ENCODE results near the gene PEAK3.

DNA sequence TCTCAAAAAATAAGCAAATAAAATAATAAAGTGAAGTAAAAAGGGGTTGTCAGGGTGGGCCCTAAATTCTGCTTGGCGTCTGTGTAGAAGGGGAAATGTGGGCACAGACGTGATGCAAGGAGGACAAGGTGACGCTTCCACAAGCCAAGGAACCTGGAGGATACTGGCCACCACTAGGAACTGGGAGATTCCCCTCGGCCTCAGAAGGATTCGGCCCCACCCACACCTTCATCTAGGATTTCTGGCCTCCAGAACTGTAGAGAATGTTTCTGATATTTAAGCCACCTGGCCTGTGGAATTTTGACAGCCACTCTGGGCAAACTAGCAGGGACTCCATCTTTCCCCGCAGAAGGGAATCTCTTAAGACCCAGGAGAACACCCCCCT, 47.0 kb downstream of the PEAK3 start:
- TF ChIP-seq, protein P1, sequence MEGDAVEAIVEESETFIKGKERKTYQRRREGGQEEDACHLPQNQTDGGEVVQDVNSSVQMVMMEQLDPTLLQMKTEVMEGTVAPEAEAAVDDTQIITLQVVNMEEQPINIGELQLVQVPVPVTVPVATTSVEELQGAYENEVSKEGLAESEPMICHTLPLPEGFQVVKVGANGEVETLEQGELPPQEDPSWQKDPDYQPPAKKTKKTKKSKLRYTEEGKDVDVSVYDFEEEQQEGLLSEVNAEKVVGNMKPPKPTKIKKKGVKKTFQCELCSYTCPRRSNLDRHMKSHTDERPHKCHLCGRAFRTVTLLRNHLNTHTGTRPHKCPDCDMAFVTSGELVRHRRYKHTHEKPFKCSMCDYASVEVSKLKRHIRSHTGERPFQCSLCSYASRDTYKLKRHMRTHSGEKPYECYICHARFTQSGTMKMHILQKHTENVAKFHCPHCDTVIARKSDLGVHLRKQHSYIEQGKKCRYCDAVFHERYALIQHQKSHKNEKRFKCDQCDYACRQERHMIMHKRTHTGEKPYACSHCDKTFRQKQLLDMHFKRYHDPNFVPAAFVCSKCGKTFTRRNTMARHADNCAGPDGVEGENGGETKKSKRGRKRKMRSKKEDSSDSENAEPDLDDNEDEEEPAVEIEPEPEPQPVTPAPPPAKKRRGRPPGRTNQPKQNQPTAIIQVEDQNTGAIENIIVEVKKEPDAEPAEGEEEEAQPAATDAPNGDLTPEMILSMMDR (IDR thresholded peaks at IDR 0.05) = no peak
- no peak for TF ChIP-seq POLR2A (IDR thresholded peaks at IDR 0.05)

Data from thyroid gland (tissue), 4 donors.